Measurements from ENCODE around the gene SEMA3B. TPM values are rescaled to one million over a fixed set of nuclear protein-coding genes. Genes with fewer than 3 reads are reported as not detected.

The SEMA3B gene
- total and polyA plus RNA-seq, 2 of the 4 experiments (the other 2 are of a cell fraction) = 4.3 to 29.3 TPM

- H3K9me1 ChIP-seq (ENCODE audit: insufficient read depth, low read length) = peaks cover 23% of the 10 kb centered on the region
- CTCF ChIA-PET = no interaction called here
Observed at GRCh38 chr3:50319181-50319893, 50.4 kb downstream of the SEMA3B start.

More at GRCh38 chr3:50319181-50319893, 50.4 kb downstream of the SEMA3B start:
- Histone ChIP-seq H2AK9ac (replicated peaks; ENCODE audit: low read depth, low read length, poor library complexity) (peak overlapping the region; percentile 6), H3K4me1 (ENCODE audit: control insufficient read depth, insufficient read depth, low read length) (peaks cover 25% of the 10 kb centered on the region), H3K9ac (ENCODE audit: low read depth, low read length) (no peak overlapping the region), H3K23ac (ENCODE audit: low read depth, low read length) (no peak overlapping the region), H3K18ac (ENCODE audit: low read depth, low read length) (no peak overlapping the region), H3K27ac (ENCODE audit: insufficient read depth, low read length) (no peak overlapping the region), H4K8ac (ENCODE audit: low read depth in 2 of 2, low read length in 2 of 2) (no peak overlapping the region), H2BK20ac (ENCODE audit: low read depth, low read length) (no peak overlapping the region), H2BK15ac (ENCODE audit: low read depth, low read length) (no peak overlapping the region), H3K4me2 (ENCODE audit: low read depth, low read length) (no peak overlapping the region), H3K9me3 (ENCODE audit: control insufficient read depth, insufficient read depth, low read length) (no peaks in the 10 kb centered on the region), H3K36me3 (ENCODE audit: control insufficient read depth, insufficient read depth, low read length) (peaks cover 38% of the 10 kb centered on the region), H3K14ac (replicated peaks; ENCODE audit: low read depth, low read length) (no peak overlapping the region), H3K4ac (ENCODE audit: low read depth, low read length) (no peak overlapping the region), H2AFZ (replicated peaks; ENCODE audit: low read length, poor library complexity) (peak overlapping the region; percentile 6), H4K5ac (ENCODE audit: low read depth, low read length) (no peak overlapping the region), H3K27me3 (ENCODE audit: control insufficient read depth, insufficient read depth, low read length) (no peaks in the 10 kb centered on the region), H4K91ac (ENCODE audit: insufficient read depth, low read depth, low read length) (no peak overlapping the region), H2AK5ac (ENCODE audit: low read depth, low read length) (no peak overlapping the region), H4K20me1 (ENCODE audit: insufficient read depth, low read length) (0 out of 2 replicates have a peak, but pooled peaks cover 18% of the 10 kb centered on the region), H2BK120ac (ENCODE audit: low read depth, low read length) (no peak overlapping the region), H2BK5ac (ENCODE audit: low read depth, low read length, poor library complexity, severe bottlenecking) (no peak overlapping the region), H3K56ac (ENCODE audit: extremely low read depth, insufficient read depth, low read length) (no peak overlapping the region), H3K4me3 (ENCODE audit: insufficient read depth, low read depth, low read length) (no peak overlapping the region), H3K79me1 (ENCODE audit: low read depth in 1 of 2, low read length in 2 of 2) (peaks cover 29 to 59% of the 10 kb centered on the region in 2 experiments)
- POLR2A ChIA-PET (ENCODE audit: unreplicated experiment) = interaction anchor here (0.6 kb wide), 1 partner anchor 396 kb away, joined by 5 read pairs; no protein-coding TSS in a partner anchor
- DNase-seq = no peak
- intact Hi-C loops (cut with micrococcal nuclease) (no loop called here), dilution Hi-C loops (cut with HindIII; ENCODE audit: low sequenced_read_pairs, unreplicated experiment) (no loop called here), in situ Hi-C loops (cut with MboI; ENCODE audit: low sequenced_read_pairs) (no loop called here)
- ATAC-seq (ENCODE audit: low read depth) = no peak
- WGBS, 2 experiments (ENCODE audit: extremely low coverage in 2 of 2, insufficient read length in 1 of 2) = 95% methylated on average over 9 of the region's 16 CpGs; no CpG with 5 or more reads in 1 of the 2 experiments
- BruUV-seq (replicated peaks) = no TSS peak
- TF ChIP-seq BHLHE40 (IDR thresholded peaks at IDR 0.05; ENCODE audit: low read depth, low read length) (no peak), RAD21 (IDR thresholded peaks at IDR 0.05; ENCODE audit: low read length) (no peak), CHD1 (IDR thresholded peaks at IDR 0.05; ENCODE audit: low read depth, low read length) (no peak), POLR2A (IDR thresholded peaks at IDR 0.05; ENCODE audit: low read depth, low read length) (no peak), RFX5 (IDR thresholded peaks at IDR 0.05; ENCODE audit: low read depth, low read length) (no peak), MAZ (IDR thresholded peaks at IDR 0.05; ENCODE audit: borderline replicate concordance, low read depth, low read length) (no peak), FOS (IDR thresholded peaks at IDR 0.05; ENCODE audit: low read depth, low read length) (no peak), RCOR1 (IDR thresholded peaks at IDR 0.05; ENCODE audit: insufficient replicate concordance, low read length) (no peak), SMC3 (IDR thresholded peaks at IDR 0.05; ENCODE audit: low read depth, low read length) (no peak), MXI1 (IDR thresholded peaks at IDR 0.05; ENCODE audit: borderline replicate concordance, low read depth, low read length) (no peak), ELK1 (IDR thresholded peaks at IDR 0.05; ENCODE audit: borderline replicate concordance, low read depth, low read length) (no peak), USF2 (IDR thresholded peaks at IDR 0.05; ENCODE audit: low read depth, low read length) (no peak), CTCF (conservative IDR thresholded peaks at IDR 0.05; ENCODE audit: low read depth, low read length) (no peak), MAFK (IDR thresholded peaks at IDR 0.05; ENCODE audit: low read depth, low read length) (no peak), CEBPB (IDR thresholded peaks at IDR 0.05; ENCODE audit: low read depth, low read length) (no peak), NFE2L2 (IDR thresholded peaks at IDR 0.05; ENCODE audit: low read depth, low read length) (no peak)
